Measurements from ENCODE around the gene LRP8.

Gene LRP8

GRCh38 chr1:53328009-53328461, at the start of gene LRP8:
Gene LRP8 (minus strand): TSS chr1:53328070. CDS start chr1:53327912, 158 bp downstream.
- DNase-seq, result no peak

- no peak for DNase-seq
Observed at GRCh38 chr1:53377438-53377841, 49.6 kb upstream of the LRP8 start.

- DNase-seq, result peak; percentile 44
Observed at GRCh38 chr1:53376742-53377437, 49.0 kb upstream of the LRP8 start.

GRCh38 chr1:53376041-53376461, 48.2 kb upstream of the LRP8 start:
- DNase-seq, result peak; percentile 97

GRCh38 chr1:53375440-53375839, 47.6 kb upstream of the LRP8 start:
- peak; percentile 29 for DNase-seq

GRCh38 chr1:53373246-53373645, 45.4 kb upstream of the LRP8 start:
- no peak for DNase-seq

GRCh38 chr1:53372501-53372951, 44.7 kb upstream of the LRP8 start:
- no peak for DNase-seq

- DNase-seq, result no peak
Observed at GRCh38 chr1:53371851-53372250, 44.0 kb upstream of the LRP8 start.

GRCh38 chr1:53371121-53371666, 43.3 kb upstream of the LRP8 start:
- no peak for DNase-seq

GRCh38 chr1:53370369-53370961, 42.6 kb upstream of the LRP8 start:
- no peak for DNase-seq

- no peak for DNase-seq
Observed at GRCh38 chr1:53369761-53370160, 41.9 kb upstream of the LRP8 start.

GRCh38 chr1:53369034-53369750, 41.3 kb upstream of the LRP8 start:
- DNase-seq, result no peak

GRCh38 chr1:53368314-53369033, 40.6 kb upstream of the LRP8 start:
- no peak for DNase-seq

GRCh38 chr1:53367503-53368313, 39.8 kb upstream of the LRP8 start:
- no peak for DNase-seq

- no peak for DNase-seq
Observed at GRCh38 chr1:53366901-53367502, 39.1 kb upstream of the LRP8 start.

- DNase-seq, result no peak
Observed at GRCh38 chr1:53365437-53366063, 37.7 kb upstream of the LRP8 start.

GRCh38 chr1:53362851-53363642, 35.2 kb upstream of the LRP8 start:
- DNase-seq, result peak; percentile 76

- DNase-seq, result no peak
Observed at GRCh38 chr1:53362270-53362669, 34.4 kb upstream of the LRP8 start.

- no peak for DNase-seq
Observed at GRCh38 chr1:53361541-53361961, 33.7 kb upstream of the LRP8 start.

- no peak for DNase-seq
Observed at GRCh38 chr1:53359934-53360276, 32.0 kb upstream of the LRP8 start.
